Mammary epithelial cell (primary cell): ENCODE data around the gene POLR3E.

Experiments used
- EZH2 ChIP-seq: IDR thresholded peaks from 2 replicates; pipeline ENCODE4 v1.6.1; 2012; ENCODE audit warnings: low read length, inconsistent platforms, borderline replicate concordance
- TF ChIP-seq, protein P1 (sequence below), 2 donors: IDR thresholded peaks in 1 of 2; conservative IDR thresholded peaks in 1 of 2; 2 replicates each; pipeline ENCODE4 v1.5.1; 2011 to 2012; ENCODE audit warnings: inconsistent platforms in 2 of 2, low read length in 2 of 2, mild to moderate bottlenecking in 2 of 2, control low read depth in 1 of 2, low read depth in 1 of 2; ENCODE audit not compliant: insufficient read depth in 1 of 2; ENCODE audit errors: extremely low read depth in 1 of 2

DNA sequence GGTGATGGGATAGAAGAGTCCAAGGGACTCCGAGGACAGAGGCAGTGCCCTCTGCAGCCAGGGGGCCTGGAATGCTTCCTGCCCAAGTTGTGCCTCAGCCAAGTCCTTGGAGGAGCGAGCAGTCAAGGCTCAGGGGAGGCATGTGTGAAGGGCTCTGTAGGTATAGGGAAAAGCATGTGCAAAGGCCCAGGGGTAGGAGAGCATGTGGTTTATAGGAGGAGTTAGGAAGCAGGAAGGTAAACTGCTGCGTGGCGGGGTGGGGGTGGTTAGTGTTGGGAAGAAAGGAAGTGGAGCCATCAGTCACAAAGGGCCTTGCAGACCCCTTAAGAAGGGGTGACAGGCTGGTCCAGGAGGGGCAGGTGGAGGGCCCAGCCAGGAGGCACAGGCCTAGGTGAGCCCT lies 7.2 kb downstream of the POLR3E start:
- TF ChIP-seq, protein P1, sequence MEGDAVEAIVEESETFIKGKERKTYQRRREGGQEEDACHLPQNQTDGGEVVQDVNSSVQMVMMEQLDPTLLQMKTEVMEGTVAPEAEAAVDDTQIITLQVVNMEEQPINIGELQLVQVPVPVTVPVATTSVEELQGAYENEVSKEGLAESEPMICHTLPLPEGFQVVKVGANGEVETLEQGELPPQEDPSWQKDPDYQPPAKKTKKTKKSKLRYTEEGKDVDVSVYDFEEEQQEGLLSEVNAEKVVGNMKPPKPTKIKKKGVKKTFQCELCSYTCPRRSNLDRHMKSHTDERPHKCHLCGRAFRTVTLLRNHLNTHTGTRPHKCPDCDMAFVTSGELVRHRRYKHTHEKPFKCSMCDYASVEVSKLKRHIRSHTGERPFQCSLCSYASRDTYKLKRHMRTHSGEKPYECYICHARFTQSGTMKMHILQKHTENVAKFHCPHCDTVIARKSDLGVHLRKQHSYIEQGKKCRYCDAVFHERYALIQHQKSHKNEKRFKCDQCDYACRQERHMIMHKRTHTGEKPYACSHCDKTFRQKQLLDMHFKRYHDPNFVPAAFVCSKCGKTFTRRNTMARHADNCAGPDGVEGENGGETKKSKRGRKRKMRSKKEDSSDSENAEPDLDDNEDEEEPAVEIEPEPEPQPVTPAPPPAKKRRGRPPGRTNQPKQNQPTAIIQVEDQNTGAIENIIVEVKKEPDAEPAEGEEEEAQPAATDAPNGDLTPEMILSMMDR (conservative IDR thresholded peaks at IDR 0.05 in 1 of 2, IDR thresholded peaks at IDR 0.05 in 1 of 2; ENCODE audit: extremely low read depth in 1 of 2, insufficient read depth in 1 of 2, low read depth in 1 of 2, low read length in 2 of 2): no peak
- TF ChIP-seq EZH2: no peak
